Measurements from ENCODE around the gene VAMP8.
A peak's percentile ranks its signal among the peaks of the same experiment; 100 is the strongest.
"Not testable (repeated sequence)": the region's sequence is repeated elsewhere in the genome, so short reads cannot be mapped to it uniquely, and the experiment has no call there.

VAMP8 gene

DNA sequence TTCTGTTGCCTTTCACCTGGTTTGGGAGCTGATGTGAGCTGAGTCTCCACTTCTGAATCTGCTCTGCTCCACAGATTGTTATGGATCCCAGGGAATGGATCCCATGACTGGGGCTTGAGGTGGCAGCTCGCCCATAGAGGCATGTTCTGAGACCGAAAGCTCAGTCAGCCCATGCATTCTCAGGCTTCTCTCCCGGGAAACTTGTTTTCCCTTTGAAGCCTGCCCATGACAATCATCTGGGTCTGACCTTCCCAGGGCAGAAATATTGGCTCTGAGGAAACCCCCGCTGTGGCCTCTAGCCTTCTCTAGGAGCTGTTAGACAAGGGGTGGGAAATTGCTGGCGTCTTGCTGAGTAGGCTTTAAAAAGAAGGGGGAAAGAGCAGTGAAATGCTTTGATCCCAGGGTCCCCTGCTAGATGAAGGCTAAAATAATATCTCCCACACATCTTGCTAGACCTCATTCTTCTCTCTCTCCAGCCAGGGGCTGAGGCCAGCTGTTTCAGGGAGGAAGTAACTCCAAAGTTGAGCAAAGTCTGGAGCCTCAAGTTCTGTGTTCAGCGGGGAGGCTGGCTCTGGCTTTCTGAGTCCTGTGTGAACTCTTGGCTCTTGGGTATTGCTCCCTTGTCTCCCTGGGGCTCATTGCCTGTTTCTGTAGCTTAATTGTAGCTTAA, 2.0 kb downstream of the VAMP8 start:
- no peak for DNase-seq (ENCODE audit: low read depth)

DNA sequence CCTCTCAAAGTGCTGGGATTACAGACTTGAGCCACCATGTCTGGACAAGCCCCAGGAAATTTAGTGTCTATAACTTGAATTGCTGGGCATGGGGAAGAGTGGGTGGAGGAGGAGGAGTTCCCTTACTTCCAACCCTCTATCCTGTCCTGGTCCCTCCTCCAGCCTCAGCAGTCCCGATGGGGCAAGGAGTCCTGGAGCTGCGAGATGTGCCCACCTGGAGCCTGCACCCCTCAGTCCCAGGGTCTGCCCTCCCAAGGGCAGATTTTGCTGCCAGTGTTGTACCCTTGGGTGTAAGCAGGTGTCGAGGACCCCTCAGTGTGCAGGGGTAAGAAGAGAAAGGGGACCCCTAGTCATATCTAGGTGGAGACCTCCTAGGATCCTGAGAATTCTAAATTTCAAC, 2.8 kb downstream of the VAMP8 start:
- DNase-seq (ENCODE audit: low read depth): no peak

DNA sequence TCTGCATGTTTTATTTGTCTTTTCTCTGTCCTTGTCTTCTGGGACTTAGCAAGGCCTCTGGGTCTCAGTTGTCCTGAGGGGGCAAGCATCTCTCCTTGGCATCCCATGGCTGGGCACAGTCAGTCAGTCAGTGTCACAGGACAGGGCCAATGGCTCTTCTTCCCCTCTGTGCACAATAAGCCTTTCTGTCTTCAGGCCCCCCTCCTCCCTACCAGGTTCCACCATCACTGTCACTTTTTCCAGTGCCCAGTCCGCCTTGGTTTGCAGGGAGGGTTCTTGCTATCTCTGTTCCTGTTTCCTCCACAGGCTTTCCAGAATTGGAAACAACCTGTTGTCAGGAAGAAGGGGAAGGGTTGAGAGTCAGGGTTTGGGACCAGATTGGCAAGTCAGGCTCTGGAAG, 5.1 kb downstream of the VAMP8 start:
- no peak for DNase-seq (ENCODE audit: low read depth)

DNA sequence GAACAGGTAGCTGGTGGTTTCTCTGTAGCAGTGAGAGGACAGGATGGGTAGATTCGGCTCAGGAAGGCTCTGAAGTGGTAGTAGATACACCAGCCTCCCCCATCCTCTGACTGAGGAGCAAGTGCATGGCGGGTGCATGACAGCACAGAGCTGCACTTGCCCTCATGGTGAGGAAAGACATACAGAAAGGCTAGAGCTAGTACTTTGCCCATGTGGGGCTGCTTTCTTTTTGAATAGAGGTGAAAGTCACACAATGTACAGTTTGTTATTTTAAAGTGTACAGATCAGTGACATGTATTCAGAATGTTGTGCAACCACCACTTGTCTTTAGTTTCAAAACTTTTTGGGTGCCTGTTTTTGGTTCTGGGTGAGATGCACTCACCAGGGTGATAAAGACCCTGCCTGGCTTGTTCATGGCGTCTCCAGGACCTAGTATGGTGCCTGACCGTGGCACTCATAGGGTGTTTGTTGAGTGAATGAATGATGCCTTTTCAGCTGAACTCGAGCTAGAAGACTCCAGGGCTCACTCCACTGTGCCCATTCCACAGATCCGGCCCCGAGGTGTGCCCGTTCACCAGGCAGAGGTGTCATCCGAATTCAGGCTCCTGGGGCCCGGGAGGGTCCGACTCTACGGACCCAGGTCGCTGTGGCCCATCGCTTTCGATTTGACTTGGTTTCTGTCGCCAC, 6.4 kb downstream of the VAMP8 start:
- no peak for DNase-seq (ENCODE audit: low read depth)

- DNase-seq (ENCODE audit: low read depth): no peak
Measured at GRCh38 chr2:85584354-85584856, 7.0 kb downstream of the VAMP8 start, which contains the start of gene VAMP5. VAMP5 (plus strand) TSS chr2:85584431; CDS start chr2:85584491, 60 bp downstream.

DNA sequence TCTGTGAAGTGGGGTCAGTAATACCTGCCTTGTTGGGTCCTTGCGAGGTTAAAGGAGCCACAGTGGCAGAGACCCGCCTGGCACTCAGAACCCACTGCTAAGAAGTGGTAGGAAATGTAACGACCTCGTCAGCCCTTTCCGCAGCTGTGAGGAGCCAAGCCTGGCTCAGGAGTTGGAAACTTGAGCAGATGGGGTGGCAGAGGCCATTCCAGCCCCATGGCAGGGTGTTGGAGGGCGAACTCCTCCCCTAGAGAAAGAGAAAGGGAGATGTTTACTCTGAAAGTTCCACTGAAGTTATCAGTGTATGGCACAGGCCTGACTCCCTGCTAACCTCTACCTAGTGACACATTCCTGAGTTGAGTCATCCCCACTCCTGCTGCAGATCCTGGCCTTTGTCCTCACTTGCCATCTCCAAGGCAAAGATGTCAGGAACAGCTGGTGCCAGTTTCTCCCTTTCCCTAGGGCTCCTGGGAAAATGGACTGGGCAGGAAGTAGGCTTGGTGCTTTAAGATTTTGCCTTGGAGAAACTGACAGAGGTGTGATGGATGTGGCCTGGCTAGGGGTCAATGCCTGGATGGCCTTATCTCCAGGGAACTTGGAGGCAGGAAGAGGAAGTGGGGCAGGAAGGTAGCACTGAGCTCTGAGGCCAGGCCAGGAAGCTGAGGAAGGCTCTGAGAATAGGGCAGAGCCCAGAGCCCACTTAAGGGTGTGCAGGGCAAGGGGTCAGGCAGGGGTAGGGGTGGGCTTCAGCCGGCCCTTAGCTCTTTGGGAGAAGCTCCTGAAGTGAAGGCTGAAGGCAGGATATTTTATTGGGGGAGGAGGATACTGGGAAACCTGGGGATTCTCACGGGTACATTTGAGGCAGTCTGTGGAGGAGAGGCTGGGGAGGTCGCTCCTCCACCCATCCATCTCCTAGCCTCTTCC, 7.7 kb downstream of the VAMP8 start:
- DNase-seq (ENCODE audit: low read depth): peak; percentile 59

DNA sequence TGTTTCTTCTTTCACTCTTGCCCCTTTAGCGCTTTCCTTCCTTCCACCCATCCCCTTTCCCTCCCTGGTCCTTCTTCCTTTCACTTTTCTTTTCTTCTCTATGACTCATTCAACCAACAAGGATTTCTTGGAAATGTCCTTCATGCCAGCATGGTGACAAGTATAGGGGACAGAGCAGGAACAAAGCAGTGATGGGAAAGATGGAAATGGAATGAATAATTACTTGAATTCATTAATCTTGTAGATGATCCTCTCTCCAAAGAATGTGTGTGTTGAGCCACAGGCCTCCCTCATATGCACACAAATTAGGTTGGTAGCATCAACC, 8.4 kb downstream of the VAMP8 start:
- DNase-seq (ENCODE audit: low read depth): peak; percentile 62

- no peak for DNase-seq (ENCODE audit: low read depth)
Measured at GRCh38 chr2:85588236-85588635, 10.8 kb downstream of the VAMP8 start.

DNA sequence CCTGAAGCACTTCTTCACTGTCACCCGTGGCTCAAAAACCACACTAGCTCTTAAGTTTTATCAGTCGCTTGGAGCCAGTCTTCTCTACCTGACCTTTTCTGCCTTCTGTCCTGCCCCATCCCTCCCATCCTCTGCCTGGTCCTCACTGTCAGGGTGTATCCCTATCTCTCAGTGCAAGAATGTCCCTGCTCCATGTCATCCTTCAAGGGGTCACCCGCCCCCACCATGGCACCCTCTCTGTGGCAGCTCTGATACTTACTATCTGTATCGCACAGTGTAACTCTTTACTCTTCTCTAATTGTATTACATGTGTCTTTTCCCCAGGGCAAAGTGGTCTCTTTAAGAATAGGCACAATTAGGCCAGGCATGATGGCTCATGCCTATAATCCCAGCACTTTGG, 11.3 kb downstream of the VAMP8 start:
- DNase-seq (ENCODE audit: low read depth): no peak

GRCh38 chr2:85589181-85589580, 11.8 kb downstream of the VAMP8 start:
- DNase-seq (ENCODE audit: low read depth): no peak

GRCh38 chr2:85589982-85590791, 12.8 kb downstream of the VAMP8 start:
- DNase-seq (ENCODE audit: low read depth): peak; percentile 94

- no peak for DNase-seq (ENCODE audit: low read depth)
Measured at GRCh38 chr2:85590950-85591349, 13.6 kb downstream of the VAMP8 start.

DNA sequence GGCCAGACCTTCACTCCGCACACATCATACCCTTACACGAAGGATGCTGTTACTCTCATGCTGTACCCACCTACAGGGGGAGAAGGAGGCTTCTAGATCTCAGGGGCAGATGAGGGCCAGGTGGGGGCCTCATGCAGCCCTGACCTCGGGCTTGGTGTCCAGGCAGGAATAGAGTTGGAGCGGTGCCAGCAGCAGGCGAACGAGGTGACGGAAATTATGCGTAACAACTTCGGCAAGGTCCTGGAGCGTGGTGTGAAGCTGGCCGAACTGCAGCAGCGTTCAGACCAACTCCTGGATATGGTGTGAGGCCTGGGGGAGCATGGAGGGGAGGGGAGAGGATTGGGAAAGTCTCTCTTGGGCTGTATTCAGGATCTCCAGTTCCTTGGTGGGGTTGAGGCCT, 14.2 kb downstream of the VAMP8 start:
- no peak for DNase-seq (ENCODE audit: low read depth)

DNA sequence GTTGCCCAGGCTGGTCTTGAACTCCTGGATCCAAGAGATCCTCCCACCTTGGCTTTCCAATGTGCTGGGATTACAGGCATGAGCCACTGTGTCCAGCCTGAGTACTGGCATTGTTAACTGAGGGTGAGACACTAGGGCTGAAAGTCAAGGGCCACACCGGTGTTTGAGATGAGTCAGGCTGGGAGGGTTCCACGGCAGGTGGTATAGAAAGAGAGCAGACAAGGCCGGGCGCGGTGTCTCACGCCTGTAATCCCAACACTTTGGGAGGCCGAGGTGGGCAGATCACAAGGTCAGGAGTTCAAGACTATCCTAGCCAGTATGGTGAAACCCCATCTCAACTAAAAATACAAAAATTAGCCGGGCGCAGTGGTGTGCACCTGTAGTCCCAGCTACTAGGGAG, 14.9 kb downstream of the VAMP8 start:
- not testable (repeated sequence) for DNase-seq (ENCODE audit: low read depth)

GRCh38 chr2:85593023-85593422, 15.6 kb downstream of the VAMP8 start:
- DNase-seq (ENCODE audit: low read depth): no peak

DNA sequence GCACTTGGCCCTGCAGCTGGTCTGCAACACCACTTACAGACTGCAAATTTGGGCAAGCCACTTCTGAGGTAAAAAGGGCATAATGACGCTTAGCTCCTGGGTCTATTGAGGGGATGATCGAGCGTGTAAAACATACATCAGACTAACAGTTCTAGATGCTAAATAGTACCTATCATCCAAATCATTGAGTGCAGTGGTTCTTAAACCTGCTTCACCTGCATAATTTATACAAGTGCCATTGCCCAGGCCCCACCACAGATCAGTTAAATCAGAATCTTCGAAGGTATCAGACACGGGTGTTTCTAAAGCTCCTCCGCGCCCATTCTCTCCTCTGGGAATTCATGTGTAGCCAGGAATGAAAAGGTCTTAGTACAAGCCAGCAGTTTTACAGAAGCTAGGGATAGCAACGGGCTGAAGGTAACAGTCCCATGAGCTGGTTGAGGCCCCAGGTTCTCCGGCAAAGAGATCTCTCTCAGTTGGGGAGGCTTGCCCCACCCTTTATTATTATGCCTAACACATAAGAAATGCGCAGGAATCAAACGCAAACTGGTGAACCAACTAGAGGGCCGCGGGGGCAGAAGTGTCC, 17.4 kb downstream of the VAMP8 start:
- no peak for DNase-seq (ENCODE audit: low read depth)

DNA sequence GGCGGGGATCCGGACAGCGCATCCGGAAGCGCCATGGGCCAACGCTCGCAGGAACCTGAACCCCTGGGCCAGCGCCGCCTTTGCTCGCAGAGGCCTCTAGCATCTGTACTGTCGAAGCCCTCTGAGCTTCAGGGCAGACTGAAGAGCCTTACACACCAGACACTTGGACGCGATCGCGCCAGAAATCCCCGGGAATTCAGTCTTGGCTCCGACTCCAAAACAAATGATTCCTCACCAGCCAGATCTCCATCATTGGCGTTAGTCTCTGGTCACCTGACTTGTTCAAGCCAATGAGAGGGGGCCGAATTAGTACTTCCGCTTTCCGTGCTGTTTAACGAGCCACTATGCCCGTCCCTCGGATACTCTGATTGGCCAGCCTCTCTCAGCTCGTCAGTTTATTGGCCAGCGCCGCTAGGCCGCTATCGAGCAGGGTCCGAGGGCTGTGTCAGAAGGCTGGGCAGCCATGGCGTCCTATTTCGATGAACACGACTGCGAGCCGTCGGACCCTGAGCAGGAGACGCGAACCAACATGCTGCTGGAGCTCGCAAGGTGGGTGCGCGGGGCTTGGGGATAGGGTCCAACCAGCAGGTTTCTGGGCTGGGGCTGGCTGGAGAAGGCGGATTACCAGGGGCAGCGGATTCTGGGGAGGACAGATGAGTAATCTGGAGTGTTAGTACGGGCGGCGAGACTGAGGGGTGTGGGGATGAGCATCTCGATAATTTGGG, 18.1 kb downstream of the VAMP8 start, which contains the start of gene RNF181:
Gene RNF181 (plus strand): TSS at position 445 of the 725 bp plus-strand sequence. CDS start 19 bp downstream, at position 464.
- peak; percentile 99 for DNase-seq (ENCODE audit: low read depth)

- DNase-seq (ENCODE audit: low read depth): no peak
Measured at GRCh38 chr2:85596026-85596333, 18.6 kb downstream of the VAMP8 start.

DNA sequence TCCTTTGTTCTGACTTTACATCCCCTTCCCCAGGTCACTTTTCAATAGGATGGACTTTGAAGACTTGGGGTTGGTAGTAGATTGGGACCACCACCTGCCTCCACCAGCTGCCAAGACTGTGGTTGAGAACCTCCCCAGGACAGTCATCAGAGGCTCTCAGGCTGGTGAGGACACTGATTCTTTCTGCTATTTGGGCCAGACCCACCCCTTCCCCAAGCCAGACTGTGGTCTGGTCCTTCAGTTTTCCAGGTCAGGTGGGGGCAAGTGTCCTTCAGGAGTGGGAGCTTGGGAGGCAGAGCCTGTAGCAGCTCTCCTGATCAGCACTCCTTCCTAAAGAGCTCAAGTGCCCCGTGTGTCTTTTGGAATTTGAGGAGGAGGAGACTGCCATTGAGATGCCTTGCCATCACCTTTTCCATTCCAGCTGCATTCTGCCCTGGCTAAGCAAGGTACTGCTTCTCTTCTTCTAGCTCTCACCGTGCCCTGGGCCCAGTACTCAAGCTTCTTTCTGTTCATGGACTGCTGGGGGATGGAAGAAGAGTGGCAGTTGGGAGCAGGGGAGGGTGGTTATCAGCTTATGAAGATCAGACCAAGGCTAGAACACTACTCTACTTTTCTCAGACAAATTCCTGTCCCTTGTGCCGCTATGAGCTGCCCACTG, 19.2 kb downstream of the VAMP8 start:
- no peak for DNase-seq (ENCODE audit: low read depth)

DNA sequence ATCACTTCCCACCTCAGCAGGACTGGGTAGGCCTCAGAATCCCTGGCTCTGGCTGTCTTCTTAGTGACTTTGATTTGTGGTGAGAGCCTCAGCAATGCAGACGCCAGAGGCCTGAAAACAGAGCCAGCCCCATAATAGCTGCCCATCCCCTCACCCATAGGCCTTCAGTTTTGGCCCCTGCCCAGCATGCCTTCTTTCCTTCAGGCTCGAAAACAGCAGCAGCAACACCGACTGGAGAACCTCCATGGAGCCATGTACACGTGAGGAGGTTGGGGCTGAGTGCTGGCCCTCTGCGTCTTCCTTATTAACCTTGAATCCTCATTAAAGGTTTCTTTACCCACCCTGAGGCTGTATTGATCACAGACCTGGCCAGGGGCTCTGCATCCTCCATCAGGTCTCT, 19.9 kb downstream of the VAMP8 start:
- DNase-seq (ENCODE audit: low read depth): no peak

Measured in GM04503 (cell line).